HG02759 (cell line): ENCODE data around the gene IRF2.
"Not testable (repeated sequence)": the region's sequence is repeated elsewhere in the genome, so short reads cannot be mapped to it uniquely, and the experiment has no call there.

ENCODE experiments used
- ATAC-seq: cut with Tn5 transposase; IDR thresholded peaks from one replicate; pipeline ENCODE4 v1.9.1; 2021; ENCODE audit warnings: mild to moderate bottlenecking, moderate library complexity; ENCODE audit not compliant: unreplicated experiment

The IRF2 gene

GRCh38 chr4:184392748-184393559 lies 81.4 kb downstream of the IRF2 start:
- ATAC-seq = no peak

GRCh38 chr4:184392316-184392715 lies 82.0 kb downstream of the IRF2 start:
- no peak for ATAC-seq

GRCh38 chr4:184389978-184390900 lies 84.1 kb downstream of the IRF2 start:
- ATAC-seq = no peak

DNA sequence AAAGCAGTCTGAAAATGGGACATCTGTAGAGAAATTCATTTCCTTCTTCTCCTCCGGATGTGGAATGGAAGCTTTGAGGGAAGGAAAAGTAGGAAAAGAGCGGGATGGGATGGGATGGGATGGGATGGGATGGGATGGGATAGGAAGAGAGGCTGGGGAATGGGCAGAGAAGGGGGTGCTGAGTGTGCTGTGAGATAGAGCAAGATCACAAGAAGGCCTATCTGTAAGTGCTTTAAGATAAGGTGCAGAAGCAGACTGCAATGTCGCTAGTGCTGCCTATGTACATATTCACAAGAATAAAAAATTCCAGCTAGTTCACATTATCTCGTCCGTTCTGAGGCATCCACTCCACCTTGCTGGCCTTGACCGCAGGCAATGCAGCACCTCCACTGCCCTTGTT lies 86.2 kb downstream of the IRF2 start:
- no peak for ATAC-seq

DNA sequence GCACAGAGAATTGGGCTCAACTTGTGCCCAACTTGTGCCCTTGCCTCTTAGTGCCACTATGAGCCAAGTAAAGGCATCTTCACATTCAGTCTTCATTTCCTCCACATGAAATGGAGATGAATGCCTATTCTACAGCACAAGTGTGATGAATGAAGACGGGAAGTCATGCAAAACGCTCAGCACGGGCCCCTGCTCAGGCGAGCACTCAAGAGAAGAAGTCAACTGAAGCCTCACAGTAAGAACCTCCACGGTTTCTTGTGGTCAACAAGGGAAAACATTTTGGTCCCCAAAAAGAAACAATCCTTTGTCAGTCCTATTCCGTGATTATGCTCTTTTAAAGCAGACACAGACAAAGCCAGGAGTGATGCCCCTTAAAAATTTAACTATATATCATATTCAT lies 87.0 kb downstream of the IRF2 start:
- no peak for ATAC-seq

GRCh38 chr4:184386271-184386781 lies 88.0 kb downstream of the IRF2 start:
- no peak for ATAC-seq

GRCh38 chr4:184385705-184386141 lies 88.6 kb downstream of the IRF2 start:
- ATAC-seq = no peak

DNA sequence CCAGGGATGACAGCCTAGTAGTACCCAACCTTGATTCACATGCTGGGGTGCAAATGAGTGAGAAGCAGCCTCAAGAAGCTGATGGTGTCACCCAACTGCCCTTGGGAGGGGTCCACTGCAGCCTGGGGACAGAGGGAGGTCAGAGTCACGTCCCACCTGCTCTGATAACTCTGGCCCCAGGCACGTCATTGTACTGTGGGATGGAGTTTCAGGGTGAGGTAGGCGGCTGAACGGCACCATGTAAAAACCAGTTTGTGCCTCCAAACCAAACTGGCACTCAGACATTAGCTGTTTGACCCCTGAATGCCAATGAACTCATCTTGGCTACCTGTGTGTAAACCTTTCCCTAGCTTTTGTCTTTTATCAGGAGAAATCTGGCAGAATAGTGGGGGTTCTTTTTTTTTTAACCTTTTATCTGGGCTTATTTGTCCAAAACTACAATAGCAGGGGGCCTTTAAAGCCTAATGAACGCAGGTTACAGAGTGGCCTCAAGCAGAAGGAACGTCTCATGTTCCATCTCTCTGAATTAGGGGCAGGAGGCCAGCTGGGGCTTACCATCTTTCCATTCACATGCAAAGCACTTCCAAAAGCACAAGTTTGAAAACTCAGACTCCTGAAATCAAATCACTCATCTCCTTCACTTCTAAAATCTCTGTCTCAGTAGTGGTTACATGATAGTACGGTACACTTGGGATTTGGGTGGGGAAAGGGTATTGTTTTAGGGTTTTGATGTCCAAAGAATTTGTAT lies 89.4 kb downstream of the IRF2 start:
- ATAC-seq = peak; percentile 20

DNA sequence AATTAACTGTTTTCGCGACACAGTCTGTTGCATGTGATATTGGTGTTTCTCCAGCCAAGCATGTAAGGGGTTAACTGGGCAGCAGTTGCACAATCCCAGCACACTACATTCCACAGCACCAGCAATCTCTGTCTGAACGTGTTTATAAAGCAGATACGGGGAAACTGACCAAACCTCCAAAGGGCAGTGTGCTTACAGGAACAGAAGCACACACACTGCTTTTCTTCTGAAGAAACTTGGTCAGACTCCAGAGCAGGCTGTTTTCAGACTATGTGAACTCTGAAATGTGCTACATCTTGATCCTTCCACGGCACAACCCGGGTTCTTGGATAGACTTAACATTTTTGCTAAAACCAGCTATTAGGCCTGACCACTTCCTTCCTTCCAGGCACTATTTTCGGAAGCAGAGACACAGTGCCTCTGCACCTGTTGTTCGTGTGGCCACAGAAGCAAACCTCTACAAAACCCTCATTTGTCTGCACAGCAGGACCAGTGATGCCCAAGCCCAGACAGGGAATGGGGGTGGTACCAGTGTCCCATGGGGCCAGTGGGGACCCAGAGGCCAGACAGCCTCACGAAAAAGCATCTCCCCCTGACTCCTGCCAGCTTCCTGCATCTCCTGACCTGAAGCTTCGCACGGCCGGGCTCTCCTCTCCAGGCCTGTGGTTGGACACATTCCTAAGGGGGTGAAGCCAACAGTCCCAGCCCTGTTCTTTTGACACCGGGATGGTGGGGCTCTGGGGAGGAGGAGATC lies 90.1 kb downstream of the IRF2 start:
- peak; percentile 87 for ATAC-seq

GRCh38 chr4:184383497-184384055 lies 90.8 kb downstream of the IRF2 start:
- ATAC-seq = no peak

GRCh38 chr4:184382189-184382846 lies 92.0 kb downstream of the IRF2 start:
- ATAC-seq = peak; percentile 29

GRCh38 chr4:184380707-184381106 lies 93.6 kb downstream of the IRF2 start:
- ATAC-seq = no peak

DNA sequence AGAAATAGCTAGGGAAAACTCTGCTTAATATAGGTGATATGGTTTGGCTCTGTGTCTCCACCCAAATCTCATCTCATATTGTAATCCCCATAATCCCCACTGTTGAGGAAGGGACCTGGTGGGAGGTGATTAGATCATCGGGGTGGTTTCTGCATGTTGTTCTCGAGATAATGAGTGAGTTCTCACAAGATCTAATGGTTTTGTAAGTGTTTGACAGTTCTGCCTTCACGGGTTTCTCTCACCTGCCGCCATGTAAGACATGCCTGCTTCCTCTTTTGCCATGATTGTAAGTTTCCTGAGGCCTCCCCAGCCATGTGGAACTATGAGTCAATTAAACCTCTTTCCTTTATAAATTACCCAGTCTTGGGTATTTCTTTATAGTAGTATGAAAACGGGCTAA lies 94.1 kb downstream of the IRF2 start:
- not testable (repeated sequence) for ATAC-seq

DNA sequence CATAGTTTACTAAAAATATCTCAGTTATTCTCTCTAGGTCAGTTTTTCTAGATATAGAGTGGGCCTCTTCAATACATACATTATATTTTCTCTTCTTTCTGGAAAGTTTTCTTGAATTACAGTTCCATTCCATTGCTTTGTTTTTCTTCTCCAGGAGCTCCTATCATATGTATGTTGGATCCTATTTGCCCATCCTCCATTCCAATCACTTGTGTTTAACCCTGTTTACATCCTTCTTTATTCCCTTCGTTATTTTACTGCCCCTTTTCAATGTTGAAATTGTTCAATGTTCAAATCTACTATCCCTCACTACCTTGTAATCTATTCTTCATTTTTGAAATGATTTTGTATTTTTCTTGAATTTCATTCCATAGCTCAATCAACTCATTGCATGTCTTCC lies 97.4 kb downstream of the IRF2 start:
- no peak for ATAC-seq

GRCh38 chr4:184376126-184376838 lies 98.1 kb downstream of the IRF2 start:
- no peak for ATAC-seq

DNA sequence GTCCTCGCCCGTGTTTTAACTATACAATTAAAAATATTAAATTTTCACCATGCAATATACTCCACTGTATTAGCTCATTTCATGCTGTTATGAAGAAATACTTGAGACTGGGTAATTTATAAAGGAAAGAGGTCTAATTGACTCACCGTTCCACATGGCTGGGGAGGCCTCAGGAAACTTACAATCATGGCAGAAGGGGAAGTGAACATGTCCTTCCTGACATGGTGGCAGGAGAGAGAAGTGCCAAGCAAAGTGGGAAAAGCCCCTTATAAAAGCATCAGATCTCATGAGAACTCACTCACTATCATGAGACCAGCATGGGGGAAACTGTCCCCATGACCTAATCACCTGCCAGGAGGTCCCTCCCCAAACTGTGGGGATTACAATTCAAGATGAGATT lies 98.7 kb downstream of the IRF2 start:
- ATAC-seq = not testable (repeated sequence)

GRCh38 chr4:184375027-184375426 lies 99.3 kb downstream of the IRF2 start:
- ATAC-seq = no peak

GRCh38 chr4:184373886-184374405 lies 100.4 kb downstream of the IRF2 start:
- ATAC-seq = no peak
